ENCODE measurements around the gene COL26A1. TPM values are rescaled to one million over a fixed set of nuclear protein-coding genes. Genes with fewer than 3 reads are reported as not detected.

COL26A1 gene
- total RNA-seq, 1 experiment from 2014 or later: 1.1 TPM

DNA sequence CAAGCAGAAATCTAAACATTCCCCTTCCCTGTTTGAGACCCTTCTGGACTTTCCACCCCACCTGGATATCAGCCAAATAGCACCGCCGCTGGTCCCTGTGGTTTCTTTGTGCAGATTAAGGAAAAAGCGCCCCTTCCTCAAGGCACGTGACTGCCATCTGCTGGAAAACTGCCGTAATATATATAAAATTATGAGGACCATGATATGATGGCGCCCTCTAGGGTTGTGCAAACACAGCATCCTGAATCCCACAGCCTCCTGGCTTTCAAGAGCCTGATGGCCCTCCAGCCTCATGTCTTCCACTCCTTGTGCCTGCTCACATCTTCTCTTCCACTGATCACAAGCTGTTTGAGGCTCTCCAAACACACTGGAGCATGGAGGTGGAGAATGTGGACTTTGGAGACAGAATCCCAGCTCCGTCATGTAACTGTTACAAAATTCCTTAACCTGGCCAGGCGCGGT is 145.1 kb downstream of the COL26A1 start:
- in situ Hi-C loops (cut with HindIII; ENCODE audit: low pct_unique_long_range_greater_than_20kb, low sequenced_read_pairs): no loop called here
- peak; percentile 72 for DNase-seq (ENCODE audit: low read depth)

DNA sequence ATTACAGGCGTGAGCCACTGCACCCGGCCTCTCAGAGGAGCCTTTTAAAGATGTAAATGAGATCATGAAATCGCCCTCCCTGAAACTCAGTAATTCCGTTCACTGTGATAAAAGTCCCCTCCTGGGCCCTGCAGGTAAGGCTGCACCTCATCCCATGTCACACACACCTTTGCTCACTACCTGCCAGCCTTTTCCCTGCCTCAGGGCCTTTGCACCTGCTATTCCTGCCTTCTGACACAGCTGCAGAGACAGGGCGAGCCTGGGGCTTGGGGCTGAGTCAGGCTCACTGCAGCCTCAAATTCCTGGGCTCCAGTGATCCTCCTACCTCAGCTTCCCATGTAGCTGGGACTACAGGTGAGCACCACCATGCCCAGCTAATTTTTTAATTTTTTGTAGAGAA is 147.6 kb downstream of the COL26A1 start:
- DNase-seq (ENCODE audit: low read depth): no peak
- in situ Hi-C loops (cut with HindIII; ENCODE audit: low pct_unique_long_range_greater_than_20kb, low sequenced_read_pairs): no loop called here

DNA sequence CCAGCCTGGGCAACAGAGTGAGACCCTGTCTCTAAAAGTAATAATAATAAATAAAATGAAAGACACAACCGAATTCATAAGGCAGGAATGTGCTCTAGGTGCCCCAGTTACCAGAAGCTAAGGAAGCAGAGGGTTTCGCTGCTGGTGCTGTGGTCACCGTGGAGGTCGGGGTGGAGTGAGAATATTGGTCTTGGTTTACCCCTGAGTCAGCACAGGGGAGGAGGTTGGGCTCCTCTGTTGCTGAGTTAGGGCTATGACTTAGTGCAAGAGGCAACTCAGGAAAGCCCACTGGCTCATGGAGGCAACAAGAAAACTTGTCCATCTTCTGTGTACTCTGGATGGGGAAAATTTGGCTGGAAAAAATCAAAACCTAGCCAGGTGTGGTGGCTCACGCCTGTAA is 149.3 kb downstream of the COL26A1 start:
- in situ Hi-C loops (cut with HindIII; ENCODE audit: low pct_unique_long_range_greater_than_20kb, low sequenced_read_pairs): no loop called here
- no peak for DNase-seq (ENCODE audit: low read depth)

DNA sequence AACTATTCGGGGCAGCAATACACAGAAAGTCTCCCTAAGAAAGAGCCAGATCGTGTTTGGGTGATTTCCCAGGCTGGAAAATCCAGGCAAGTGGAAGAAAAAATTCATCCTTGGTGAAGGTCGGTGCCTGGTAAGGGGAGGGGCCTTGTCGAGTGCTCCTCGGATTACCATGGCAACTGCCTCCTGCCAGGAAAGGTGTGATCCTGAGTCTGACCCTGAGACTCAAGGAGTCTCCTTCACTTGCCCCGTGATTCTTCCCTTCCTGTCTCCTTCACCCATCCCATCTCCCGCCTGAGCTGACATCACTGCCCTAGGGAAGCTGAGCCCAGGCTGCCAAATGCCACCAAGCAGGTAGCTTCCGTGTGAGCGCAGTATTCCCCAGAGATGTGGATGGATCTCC is 154.2 kb downstream of the COL26A1 start:
- no peak for DNase-seq (ENCODE audit: low read depth)
- in situ Hi-C loops (cut with HindIII; ENCODE audit: low pct_unique_long_range_greater_than_20kb, low sequenced_read_pairs): no loop called here

DNA sequence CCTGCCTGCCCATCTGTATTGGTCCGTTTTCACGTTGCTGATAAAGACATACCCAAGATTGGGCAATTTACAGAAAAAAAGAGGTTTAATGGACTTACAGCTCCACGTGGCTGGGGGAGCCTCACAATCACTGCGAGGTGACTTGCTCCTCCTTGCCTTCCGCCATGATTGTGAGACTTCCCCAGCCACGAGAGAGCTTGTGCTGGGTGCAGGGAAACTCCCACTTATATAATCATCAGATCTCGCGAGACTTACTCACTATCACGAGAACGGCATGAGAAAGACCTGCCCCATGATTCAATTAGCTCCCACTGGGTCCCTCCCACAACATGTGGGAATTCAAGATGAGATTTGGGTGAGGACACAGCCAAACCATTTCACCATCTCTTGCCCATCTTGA is 154.6 kb downstream of the COL26A1 start:
- in situ Hi-C loops (cut with HindIII; ENCODE audit: low pct_unique_long_range_greater_than_20kb, low sequenced_read_pairs): no loop called here
- no peak for DNase-seq (ENCODE audit: low read depth)

DNA sequence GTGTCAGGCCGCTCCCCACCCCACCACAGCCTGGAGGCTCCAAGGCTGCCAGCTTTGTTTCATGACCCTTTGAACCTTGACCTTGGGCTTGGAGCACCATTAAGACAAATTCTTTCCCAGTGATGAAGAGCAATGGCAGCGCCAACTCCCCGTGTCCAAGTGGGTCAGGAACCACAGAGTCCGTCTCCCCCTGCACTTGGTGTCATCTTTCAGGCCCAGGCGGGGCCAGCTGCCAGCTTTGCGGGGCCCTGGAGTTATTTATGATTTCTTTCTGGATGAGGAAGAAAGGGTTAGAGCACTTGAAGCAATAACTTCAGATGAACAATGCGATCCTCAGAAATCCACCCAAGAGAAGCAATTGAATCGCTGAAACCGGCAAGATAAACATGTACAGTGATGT is 155.7 kb downstream of the COL26A1 start:
- in situ Hi-C loops (cut with HindIII; ENCODE audit: low pct_unique_long_range_greater_than_20kb, low sequenced_read_pairs): no loop called here
- DNase-seq (ENCODE audit: low read depth): no peak

DNA sequence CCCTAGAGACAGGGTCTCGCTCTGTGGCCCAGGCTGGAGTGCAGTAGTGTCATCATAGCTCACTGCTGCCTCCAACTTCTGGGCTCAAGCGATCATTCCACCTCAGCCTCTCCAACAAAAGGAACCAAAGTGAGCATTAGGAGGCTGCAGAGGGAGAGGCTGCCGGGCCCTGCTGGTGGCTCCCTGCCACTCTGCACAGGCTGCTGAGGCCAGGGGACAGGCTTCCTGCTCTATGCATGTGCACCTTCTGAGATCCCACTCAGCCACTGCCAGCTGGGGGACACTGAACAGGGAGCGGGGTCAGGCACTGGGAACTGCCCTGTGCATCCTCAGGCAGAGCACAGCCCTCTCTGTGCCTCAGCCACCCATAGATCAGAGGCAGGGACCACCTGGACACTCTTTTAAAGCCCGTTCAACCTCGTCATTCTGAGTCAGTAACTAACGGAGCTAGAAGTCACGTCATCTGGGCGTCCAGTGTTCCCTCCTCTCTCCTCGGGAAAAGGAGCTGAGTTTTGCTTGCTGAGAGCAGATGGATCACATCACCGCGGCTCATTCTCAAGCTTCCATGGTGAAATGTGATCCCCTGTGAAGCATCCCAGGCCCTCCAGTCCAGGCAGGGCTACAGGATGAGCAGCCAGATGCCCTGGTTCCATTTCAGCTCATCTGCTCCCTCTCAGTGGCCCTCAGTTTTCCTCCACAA is 156.8 kb downstream of the COL26A1 start:
- in situ Hi-C loops (cut with HindIII; ENCODE audit: low pct_unique_long_range_greater_than_20kb, low sequenced_read_pairs): no loop called here
- DNase-seq (ENCODE audit: low read depth): no peak

DNA sequence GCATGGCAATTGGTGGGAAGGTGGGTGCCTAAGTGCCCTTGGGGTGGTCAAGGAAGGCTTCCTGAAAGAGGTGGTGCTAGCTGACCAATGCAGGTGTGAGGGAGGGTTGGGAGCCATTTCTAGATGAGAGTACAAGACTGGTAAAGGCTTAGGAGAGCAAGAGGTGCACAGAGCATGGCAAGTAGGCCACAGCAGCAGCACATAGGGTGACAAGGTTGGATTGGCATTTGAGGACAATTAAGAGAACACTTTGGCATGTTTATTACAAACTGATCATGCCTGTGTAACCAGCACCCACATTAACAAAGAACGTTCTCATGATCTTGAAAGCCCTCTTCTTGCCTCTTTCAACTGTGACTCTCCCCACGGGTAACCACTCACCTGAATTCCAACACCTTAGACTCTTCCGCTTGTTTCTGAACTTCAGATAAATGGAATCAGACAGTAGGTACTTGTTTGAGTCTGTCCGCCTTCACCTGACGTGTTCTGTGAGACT is 158.8 kb downstream of the COL26A1 start:
- no peak for DNase-seq (ENCODE audit: low read depth)
- in situ Hi-C loops (cut with HindIII; ENCODE audit: low pct_unique_long_range_greater_than_20kb, low sequenced_read_pairs): no loop called here

DNA sequence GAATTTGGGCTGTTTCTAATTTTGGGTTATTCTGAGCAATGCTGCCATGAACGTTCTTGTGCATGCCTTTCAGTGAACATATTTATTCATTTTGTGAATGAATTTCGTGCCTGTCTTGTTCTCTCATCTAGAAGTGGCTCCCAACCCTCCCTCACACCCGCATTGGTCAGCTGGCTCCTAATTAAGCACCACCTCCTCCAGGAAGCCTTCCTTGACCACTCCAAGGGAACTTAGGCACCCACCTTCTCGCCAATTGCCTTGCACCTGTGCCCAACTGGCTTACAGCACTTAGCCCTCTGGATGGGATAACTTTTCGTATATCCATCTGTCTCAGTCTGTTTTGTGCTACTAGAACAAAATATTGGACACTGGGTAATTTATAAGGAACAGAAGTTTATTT is 159.3 kb downstream of the COL26A1 start:
- no peak for DNase-seq (ENCODE audit: low read depth)
- in situ Hi-C loops (cut with HindIII; ENCODE audit: low pct_unique_long_range_greater_than_20kb, low sequenced_read_pairs): no loop called here

DNA sequence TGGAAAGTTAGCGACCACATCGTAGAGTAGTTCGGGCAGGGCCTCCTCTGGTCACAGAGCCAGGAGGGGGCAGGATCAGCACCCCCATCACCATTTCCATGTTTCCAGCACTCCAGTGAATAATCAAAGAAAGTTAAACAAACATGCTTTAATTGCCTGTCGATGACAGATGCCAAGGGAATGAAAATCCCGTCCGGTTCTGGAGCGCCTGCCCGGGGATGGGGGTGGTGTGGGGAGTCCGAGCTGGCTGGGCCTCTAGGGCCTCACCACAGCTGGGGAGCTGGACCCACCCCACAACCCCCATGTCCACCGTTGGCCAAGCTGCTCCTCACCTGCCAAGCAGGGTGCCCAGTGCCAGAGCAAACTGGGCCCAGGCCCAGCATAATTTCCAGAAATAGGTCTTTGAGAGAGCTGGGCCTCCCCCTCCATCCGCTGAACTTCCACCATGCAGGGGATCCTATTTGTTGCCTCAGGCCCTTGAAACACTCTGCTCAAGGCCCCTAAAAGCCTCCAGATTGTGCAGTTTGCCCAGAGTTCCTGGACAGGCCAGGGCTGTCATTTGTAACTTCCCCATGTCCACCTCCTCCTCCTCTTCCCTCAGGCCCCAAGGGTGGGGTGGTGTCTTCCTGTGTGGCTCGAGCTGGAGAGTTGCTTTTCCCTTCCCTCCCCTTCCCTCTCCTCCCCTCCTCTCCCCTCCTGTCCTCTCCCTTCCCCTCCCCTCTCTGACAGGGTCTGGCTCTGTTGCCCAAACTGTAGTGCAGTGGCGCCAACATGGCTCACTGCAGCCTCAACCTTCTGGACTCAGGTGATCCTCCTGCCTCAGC is 165.4 kb downstream of the COL26A1 start:
- no peak for DNase-seq (ENCODE audit: low read depth)
- in situ Hi-C loops (cut with HindIII; ENCODE audit: low pct_unique_long_range_greater_than_20kb, low sequenced_read_pairs): no loop called here

DNA sequence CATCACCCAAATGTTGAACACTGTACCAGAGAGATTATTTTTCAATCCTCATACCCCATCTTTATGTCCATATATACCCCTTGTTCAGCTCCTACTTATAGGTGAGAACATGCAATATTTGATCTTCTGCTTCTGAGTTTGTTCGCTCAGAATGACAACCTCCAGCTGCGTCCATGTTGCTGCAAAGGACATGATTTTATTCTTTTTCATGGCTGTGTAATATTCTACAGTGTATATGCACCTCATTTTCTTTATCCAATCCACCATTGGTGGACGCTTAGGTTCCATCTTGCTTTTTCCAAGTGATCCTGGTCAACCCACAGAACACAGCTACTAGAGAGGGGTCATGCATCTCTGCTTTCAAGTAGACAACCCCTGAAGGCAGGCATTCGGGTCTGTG is 166.9 kb downstream of the COL26A1 start:
- in situ Hi-C loops (cut with HindIII; ENCODE audit: low pct_unique_long_range_greater_than_20kb, low sequenced_read_pairs): no loop called here
- DNase-seq (ENCODE audit: low read depth): no peak

DNA sequence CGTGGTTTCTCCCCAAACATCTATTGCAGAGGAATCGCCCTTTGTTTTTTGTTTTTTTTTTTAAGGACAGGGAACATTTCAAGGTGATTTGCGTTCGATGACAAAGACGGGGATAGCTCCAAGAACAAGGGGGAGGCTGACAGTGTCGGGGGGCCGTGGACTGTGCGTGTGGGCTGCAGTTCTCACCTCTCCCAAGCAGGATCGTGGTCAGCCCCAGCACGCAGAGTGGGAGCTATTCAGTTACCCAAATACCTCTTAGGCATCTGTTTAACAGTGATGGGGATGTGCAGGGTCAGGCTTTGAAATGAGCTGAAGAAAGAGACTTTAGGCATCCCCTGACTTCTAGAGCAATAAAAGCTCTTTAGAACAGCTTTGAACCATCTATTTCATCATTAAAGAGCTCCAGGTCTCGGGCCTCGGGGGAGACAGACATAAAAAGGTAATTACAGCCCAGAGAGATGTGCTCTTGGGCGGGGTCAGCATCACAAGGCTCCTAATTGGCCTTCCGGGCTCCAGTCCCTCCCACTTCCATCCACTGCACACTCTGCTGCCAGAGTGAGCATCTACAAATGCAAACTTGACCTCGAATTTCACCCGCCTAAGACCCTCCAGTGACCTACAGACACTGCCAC is 169.2 kb downstream of the COL26A1 start:
- in situ Hi-C loops (cut with HindIII; ENCODE audit: low pct_unique_long_range_greater_than_20kb, low sequenced_read_pairs): no loop called here
- DNase-seq (ENCODE audit: low read depth): no peak

DNA sequence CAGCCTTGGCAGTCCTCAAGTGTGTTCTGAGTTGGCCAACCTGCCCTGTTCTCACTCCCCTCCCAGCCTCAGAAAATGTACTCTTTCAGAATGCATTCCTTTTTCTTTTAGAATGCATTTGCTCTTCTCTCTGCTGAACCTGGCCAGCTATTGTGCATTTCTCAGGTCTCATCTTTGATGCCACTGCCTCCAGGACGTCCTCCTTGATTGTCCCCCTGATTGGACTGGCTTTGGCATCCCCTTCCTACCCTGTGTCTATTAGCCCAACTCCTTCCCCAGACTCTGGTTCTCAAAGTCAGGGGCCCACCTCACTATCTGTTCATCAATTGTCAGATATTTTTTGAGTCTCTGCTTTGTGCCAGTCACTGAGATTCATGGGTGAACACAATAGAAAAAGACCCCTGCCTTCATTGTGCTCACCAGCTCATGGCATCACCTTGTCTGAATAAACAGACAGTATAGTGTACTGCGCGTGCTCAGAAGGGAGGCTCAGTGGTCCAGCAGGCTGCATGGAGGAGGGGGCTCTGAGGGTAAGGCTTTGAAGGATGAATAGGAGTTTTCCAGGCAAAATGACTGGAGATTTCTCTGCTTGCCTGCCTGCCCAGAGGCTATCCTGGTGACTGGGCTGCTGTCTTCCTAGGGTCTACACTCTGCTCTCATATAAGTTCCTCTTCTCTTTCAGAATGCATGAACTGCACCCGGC is 169.9 kb downstream of the COL26A1 start:
- no peak for DNase-seq (ENCODE audit: low read depth)
- in situ Hi-C loops (cut with HindIII; ENCODE audit: low pct_unique_long_range_greater_than_20kb, low sequenced_read_pairs): no loop called here

DNA sequence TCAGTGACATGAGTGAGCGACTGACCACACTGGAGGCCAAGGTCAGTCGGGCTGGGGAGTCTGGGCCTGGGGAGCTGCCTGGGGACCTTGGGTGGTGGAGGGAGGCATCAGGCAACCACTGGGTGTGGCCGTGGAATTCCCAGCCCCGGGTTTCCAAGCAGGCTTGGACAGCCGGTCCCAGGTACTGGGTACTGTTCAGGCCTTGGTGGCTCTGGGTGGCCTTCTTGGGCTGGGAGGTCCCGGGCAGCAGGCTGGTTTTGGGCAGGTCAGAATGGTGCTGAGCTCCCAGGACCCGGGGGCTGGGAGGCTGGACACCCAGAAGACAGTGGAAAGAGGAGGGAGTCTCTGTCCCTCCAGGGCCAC is 170.4 kb downstream of the COL26A1 start:
- DNase-seq (ENCODE audit: low read depth): no peak
- in situ Hi-C loops (cut with HindIII; ENCODE audit: low pct_unique_long_range_greater_than_20kb, low sequenced_read_pairs): no loop called here

DNA sequence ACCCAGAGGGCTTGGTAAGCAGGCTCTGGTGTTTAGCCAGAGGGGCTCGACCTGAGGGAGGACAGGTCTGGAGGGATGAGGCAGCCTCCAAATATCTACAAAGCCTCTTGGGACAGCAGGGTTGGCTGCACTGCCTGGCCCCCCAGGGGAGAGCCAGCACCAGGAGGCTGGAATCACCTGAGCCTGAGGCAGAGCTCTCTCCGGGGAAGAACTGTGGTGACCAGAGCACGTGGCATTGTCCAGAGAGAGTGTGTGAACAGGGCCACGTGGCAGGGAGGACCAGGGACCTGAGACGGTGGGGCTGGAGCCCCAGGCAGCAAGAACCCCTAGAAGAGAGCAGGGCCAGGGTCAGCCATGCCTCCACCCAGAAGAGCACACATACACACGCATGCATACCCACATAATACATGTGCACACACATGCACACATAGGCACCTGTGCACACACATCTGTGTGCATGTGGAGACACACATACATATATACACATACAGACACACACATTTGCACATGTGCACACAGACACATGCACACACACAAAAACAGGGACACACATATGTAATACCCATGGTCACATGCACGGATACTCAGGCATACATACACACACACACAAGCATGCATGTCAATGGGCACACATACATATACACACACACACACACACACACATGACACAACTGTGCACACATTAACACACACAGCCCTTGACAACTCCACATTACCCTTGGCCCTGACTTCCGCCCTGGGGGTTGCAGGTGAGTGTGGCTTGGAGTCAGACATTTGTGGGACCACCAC is 171.5 kb downstream of the COL26A1 start:
- in situ Hi-C loops (cut with HindIII; ENCODE audit: low pct_unique_long_range_greater_than_20kb, low sequenced_read_pairs): no loop called here
- no peak for DNase-seq (ENCODE audit: low read depth)

DNA sequence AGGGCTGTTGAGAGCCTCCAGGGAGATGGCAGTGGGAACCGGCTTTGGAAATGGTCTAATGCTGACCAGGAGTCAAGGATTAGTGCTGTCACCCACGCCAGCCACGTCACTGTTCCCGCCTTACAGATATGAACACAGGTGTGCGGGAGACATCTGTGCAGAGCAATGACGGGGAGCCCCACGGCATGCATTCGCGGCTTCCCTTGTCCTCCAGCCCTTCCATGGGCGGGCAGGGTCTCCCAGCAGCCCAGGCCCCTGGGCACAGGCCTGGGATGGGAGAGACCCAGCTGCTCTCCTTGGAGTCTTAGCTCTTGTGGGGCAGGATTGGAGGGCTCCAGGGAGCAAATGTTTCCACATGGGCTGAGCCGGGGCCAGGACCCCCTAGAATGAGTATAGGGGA is 172.2 kb downstream of the COL26A1 start:
- in situ Hi-C loops (cut with HindIII; ENCODE audit: low pct_unique_long_range_greater_than_20kb, low sequenced_read_pairs): no loop called here
- no peak for DNase-seq (ENCODE audit: low read depth)

DNA sequence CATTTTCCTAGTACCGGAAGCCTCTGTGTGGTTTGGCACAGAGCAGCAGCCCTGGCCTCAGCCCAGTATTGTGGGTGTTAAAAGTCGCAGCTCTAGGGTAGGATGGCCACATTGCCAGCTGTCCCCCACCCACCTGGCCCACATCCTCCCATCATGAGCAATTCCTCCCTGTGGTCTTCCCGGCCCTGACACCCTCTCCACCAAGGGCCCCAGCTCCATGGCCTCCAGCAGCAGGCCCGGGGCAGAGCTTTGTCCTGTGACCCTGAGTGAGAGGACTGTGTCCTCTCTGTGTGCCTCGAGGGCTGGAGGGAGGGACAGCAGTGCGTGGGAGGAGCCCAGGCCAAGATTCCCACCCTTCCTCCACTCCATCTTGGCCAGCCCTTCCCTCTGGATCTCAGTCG is 172.7 kb downstream of the COL26A1 start:
- DNase-seq (ENCODE audit: low read depth): no peak
- in situ Hi-C loops (cut with HindIII; ENCODE audit: low pct_unique_long_range_greater_than_20kb, low sequenced_read_pairs): no loop called here

DNA sequence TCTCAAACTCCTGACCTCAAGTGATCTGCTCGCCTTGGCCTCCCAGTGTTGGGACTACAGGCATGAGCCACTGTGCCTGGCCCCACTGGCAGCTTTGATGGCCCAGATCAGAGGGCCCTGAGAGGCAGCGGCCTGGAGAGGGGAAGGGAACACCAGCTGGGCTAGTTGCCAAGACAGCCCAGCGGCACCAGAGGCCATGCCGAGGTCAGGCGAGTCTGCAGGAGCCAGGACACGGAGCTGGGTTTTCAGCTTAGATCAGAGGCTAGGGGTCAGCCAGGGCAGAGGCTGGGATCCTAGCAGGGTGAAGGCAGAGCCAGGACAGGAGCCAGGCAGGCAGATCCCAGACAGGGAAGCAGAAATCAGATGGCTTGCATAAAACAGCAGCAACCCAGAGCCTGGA is 173.6 kb downstream of the COL26A1 start:
- peak; percentile 48 for DNase-seq (ENCODE audit: low read depth)
- in situ Hi-C loops (cut with HindIII; ENCODE audit: low pct_unique_long_range_greater_than_20kb, low sequenced_read_pairs): no loop called here

Measured in Caki2 (cell line).